ENCODE measurements around the gene GPAT3. TPM values are rescaled to one million over a fixed set of nuclear protein-coding genes. Genes with fewer than 3 reads are reported as not detected.

GPAT3 gene
- total RNA-seq, 8 experiments from 2014 or later: 0.21 to 4.3 (median 2.1) TPM

- in situ Hi-C loops (cut with MboI; ENCODE audit: low pct_unique_long_range_greater_than_20kb in 2 of 9, low sequenced_read_pairs in 9 of 9, unreplicated experiment in 9 of 9): loop anchor here in 3 of 9 experiments (10.0 to 25.0 kb wide), 3 partner anchors 124 to 252 kb away; no protein-coding TSS in a partner anchor
- no peak for ATAC-seq (replicated peaks in 6 of 8)
These were observed 25.5 kb upstream of the GPAT3 start for GRCh38 chr4:83510442-83510841.

GRCh38 chr4:83516042-83516772 lies 19.7 kb upstream of the GPAT3 start:
- no peak overlapping the region for H3K27ac ChIP-seq
- H3K4me3 ChIP-seq: no peak overlapping the region
- peak in 1 of 8 experiments; percentile 30 for ATAC-seq (replicated peaks in 6 of 8)
- in situ Hi-C loops (cut with MboI; ENCODE audit: low pct_unique_long_range_greater_than_20kb in 2 of 9, low sequenced_read_pairs in 9 of 9, unreplicated experiment in 9 of 9): loop anchor here in 3 of 9 experiments (10.0 to 25.0 kb wide), 3 partner anchors 119 to 246 kb away; no protein-coding TSS in a partner anchor
- 0 to 100% (median 62%) methylated on average over 1 to 2 of the region's 3 CpGs; no CpG with 5 or more reads in 2 of the 10 experiments for WGBS, 10 experiments
- H3K4me1 ChIP-seq (replicated peaks in 1 of 2): no peaks in the 10 kb centered on the region

More at GRCh38 chr4:83510442-83510841, 25.5 kb upstream of the GPAT3 start:
- Histone ChIP-seq H3K4me1 (replicated peaks in 1 of 2) (no peaks in the 10 kb centered on the region), H3K27ac (no peak overlapping the region), H3K4me3 (no peak overlapping the region)
- 72 to 100% (median 97%) methylated on average over 2 to 3 of the region's 4 CpGs; no CpG with 5 or more reads in 6 of the 10 experiments for WGBS, 10 experiments

- in situ Hi-C loops (cut with MboI; ENCODE audit: low pct_unique_long_range_greater_than_20kb in 2 of 9, low sequenced_read_pairs in 9 of 9, unreplicated experiment in 9 of 9): loop anchor here in 2 of 9 experiments (25.0 kb wide), 2 partner anchors 115 to 240 kb away; no protein-coding TSS in a partner anchor
- no peak overlapping the region for H3K27ac ChIP-seq
- no peak for ATAC-seq (replicated peaks in 6 of 8)
- 0 to 100% (median 47%) methylated on average over 1 to 3 of the region's 3 CpGs; no CpG with 5 or more reads in 2 of the 10 experiments for WGBS, 10 experiments
- no peak overlapping the region for H3K4me3 ChIP-seq
- H3K4me1 ChIP-seq (replicated peaks in 1 of 2): no peaks in the 10 kb centered on the region
These were observed 13.7 kb upstream of the GPAT3 start for GRCh38 chr4:83522239-83522638.

- 20 to 78% (median 71%) methylated on average over 1 to 2 of the region's 2 CpGs; no CpG with 5 or more reads in 5 of the 10 experiments for WGBS, 10 experiments
These were observed 8.2 kb upstream of the GPAT3 start for GRCh38 chr4:83527671-83528070.

GRCh38 chr4:83536362-83537272 lies 709 bp downstream of the GPAT3 start:
- ATAC-seq (replicated peaks in 6 of 8): peak; percentile 27 to 77 (median 72)
- in situ Hi-C loops (cut with MboI; ENCODE audit: low pct_unique_long_range_greater_than_20kb in 2 of 9, low sequenced_read_pairs in 9 of 9, unreplicated experiment in 9 of 9): no loop called here
- H3K4me3 ChIP-seq: peak overlapping the region; percentile 46 to 52 (median 49)
- H3K4me1 ChIP-seq (replicated peaks in 1 of 2): peaks cover 0 to 2% of the 10 kb centered on the region in 2 donors
- 0 to 100% (median 20%) methylated on average over 1 to 18 of the region's 46 CpGs; no CpG with 5 or more reads in 1 of the 10 experiments for WGBS, 10 experiments
- no peak overlapping the region for H3K27ac ChIP-seq

More at GRCh38 chr4:83527671-83528070, 8.2 kb upstream of the GPAT3 start:
- Histone ChIP-seq H3K4me1 (replicated peaks in 1 of 2) (no peaks in the 10 kb centered on the region), H3K4me3 (no peak overlapping the region), H3K27ac (no peak overlapping the region)
- in situ Hi-C loops (cut with MboI; ENCODE audit: low pct_unique_long_range_greater_than_20kb in 2 of 9, low sequenced_read_pairs in 9 of 9, unreplicated experiment in 9 of 9): no loop called here
- no peak for ATAC-seq (replicated peaks in 6 of 8)

GRCh38 chr4:83542225-83542624 lies 6.3 kb downstream of the GPAT3 start:
- Histone ChIP-seq H3K27ac (no peak overlapping the region), H3K4me1 (replicated peaks in 1 of 2) (peaks cover 6 to 9% of the 10 kb centered on the region in 2 donors), H3K4me3 (no peak overlapping the region)
- 60 to 100% (median 94%) methylated on average over 1 to 5 of the region's 5 CpGs; no CpG with 5 or more reads in 2 of the 10 experiments for WGBS, 10 experiments
- in situ Hi-C loops (cut with MboI; ENCODE audit: low pct_unique_long_range_greater_than_20kb in 2 of 9, low sequenced_read_pairs in 9 of 9, unreplicated experiment in 9 of 9): no loop called here
- ATAC-seq (replicated peaks in 6 of 8): no peak

- in situ Hi-C loops (cut with MboI; ENCODE audit: low pct_unique_long_range_greater_than_20kb in 2 of 9, low sequenced_read_pairs in 9 of 9, unreplicated experiment in 9 of 9): no loop called here
- H3K4me1 ChIP-seq (replicated peaks in 1 of 2): peaks cover 6 to 14% of the 10 kb centered on the region in 2 donors
- H3K27ac ChIP-seq: no peak overlapping the region
- no peak for ATAC-seq (replicated peaks in 6 of 8)
- no peak overlapping the region for H3K4me3 ChIP-seq
- WGBS, 10 experiments: 63 to 100% (median 83%) methylated on average over 1 to 3 of the region's 3 CpGs; no CpG with 5 or more reads in 3 of the 10 experiments
These were observed 10.9 kb downstream of the GPAT3 start for GRCh38 chr4:83546786-83547185.

GRCh38 chr4:83548151-83548905 lies 12.4 kb downstream of the GPAT3 start:
- no peak overlapping the region for H3K27ac ChIP-seq
- in situ Hi-C loops (cut with MboI; ENCODE audit: low pct_unique_long_range_greater_than_20kb in 2 of 9, low sequenced_read_pairs in 9 of 9, unreplicated experiment in 9 of 9): no loop called here
- 6 to 78% (median 57%) methylated on average over 2 to 7 of the region's 7 CpGs for WGBS, 10 experiments
- ATAC-seq (replicated peaks in 6 of 8): peak; percentile 83 to 98 (median 90)
- no peak overlapping the region for H3K4me3 ChIP-seq
- H3K4me1 ChIP-seq (replicated peaks in 1 of 2): peaks cover 6 to 14% of the 10 kb centered on the region in 2 donors

GRCh38 chr4:83552083-83552482 lies 16.2 kb downstream of the GPAT3 start:
- peak in 3 of 8 experiments; percentile 75 to 82 (median 80) for ATAC-seq (replicated peaks in 6 of 8)
- in situ Hi-C loops (cut with MboI; ENCODE audit: low pct_unique_long_range_greater_than_20kb in 2 of 9, low sequenced_read_pairs in 9 of 9, unreplicated experiment in 9 of 9): no loop called here

GRCh38 chr4:83552924-83553323 lies 17.0 kb downstream of the GPAT3 start:
- in situ Hi-C loops (cut with MboI; ENCODE audit: low pct_unique_long_range_greater_than_20kb in 2 of 9, low sequenced_read_pairs in 9 of 9, unreplicated experiment in 9 of 9): no loop called here
- H3K4me3 ChIP-seq: no peak overlapping the region
- ATAC-seq (replicated peaks in 6 of 8): peak in 2 of 8 experiments; percentile 8 to 49
- no peak overlapping the region for H3K27ac ChIP-seq
- 0 to 94% (median 57%) methylated on average over 1 to 2 of the region's 2 CpGs; no CpG with 5 or more reads in 3 of the 10 experiments for WGBS, 10 experiments
- H3K4me1 ChIP-seq (replicated peaks in 1 of 2): peaks cover 0 to 5% of the 10 kb centered on the region in 2 donors

More at GRCh38 chr4:83552083-83552482, 16.2 kb downstream of the GPAT3 start:
- H3K4me3 ChIP-seq: no peak overlapping the region
- 0 to 100% (median 29%) methylated on average over 1 to 3 of the region's 3 CpGs; no CpG with 5 or more reads in 5 of the 10 experiments for WGBS, 10 experiments
- H3K4me1 ChIP-seq (replicated peaks in 1 of 2): peaks cover 0 to 5% of the 10 kb centered on the region in 2 donors
- H3K27ac ChIP-seq: no peak overlapping the region

GRCh38 chr4:83556006-83556707 lies 20.2 kb downstream of the GPAT3 start:
- WGBS, 10 experiments: 73 to 100% (median 86%) methylated on average over 1 to 3 of the region's 3 CpGs; no CpG with 5 or more reads in 1 of the 10 experiments
- no peak for ATAC-seq (replicated peaks in 6 of 8)
- in situ Hi-C loops (cut with MboI; ENCODE audit: low pct_unique_long_range_greater_than_20kb in 2 of 9, low sequenced_read_pairs in 9 of 9, unreplicated experiment in 9 of 9): no loop called here

More at GRCh38 chr4:83556006-83556707, 20.2 kb downstream of the GPAT3 start:
- Histone ChIP-seq H3K27ac (no peak overlapping the region), H3K4me1 (replicated peaks in 1 of 2) (no peaks in the 10 kb centered on the region), H3K4me3 (no peak overlapping the region)
